Gastrocnemius medialis (tissue), 4 donors: ENCODE measurements around the gene WDR7. TPM values are rescaled to one million over a fixed set of nuclear protein-coding genes. Genes with fewer than 3 reads are reported as not detected.

Experiments used
- ATAC-seq, 2 donors: fragments of 150-250 bp; one replicate each; pipeline ENCODE4 v1.9.1; 2016
- DNase-seq, 2 donors: peaks; one replicate each; pipeline ENCODE4 v3.0.0-alpha.2; 2019
- H3K27ac ChIP-seq, 4 donors: fragments of 200-600 bp; sonication (generic); 1 replicate in 1 of 4; 2 replicates in 3 of 4; pipeline ENCODE4 v1.5.1; 2016 to 2018; ENCODE audit warnings: mild to moderate bottlenecking in 2 of 4, moderate library complexity in 1 of 4
- H3K27me3 ChIP-seq, 3 donors: fragments of 200-600 bp; sonication (generic) in 2 of 3; 1 replicate in 1 of 3; 2 replicates in 2 of 3; pipeline versions ENCODE4 v1.5.1 to v1.6.0; 2016 to 2019; ENCODE audit warnings: mild to moderate bottlenecking in 1 of 3, moderate library complexity in 1 of 3
- H3K36me3 ChIP-seq, 2 donors: fragments of 200-600 bp; sonication (generic) in 1 of 2; one replicate each; pipeline ENCODE4 v1.5.1; 2017 to 2018
- H3K4me1 ChIP-seq, 2 donors: fragments of 200-600 bp; sonication (generic) in 1 of 2; one replicate each; pipeline ENCODE4 v1.5.1; 2016 to 2017; ENCODE audit warnings: mild to moderate bottlenecking in 2 of 2
- H3K4me3 ChIP-seq, 4 donors: fragments of 200-600 bp; sonication (generic) in 3 of 4; 1 replicate in 1 of 4; 2 replicates in 3 of 4; pipeline ENCODE4 v1.5.1; 2016 to 2019; ENCODE audit warnings: mild to moderate bottlenecking in 2 of 4
- H3K9me3 ChIP-seq, 3 donors: fragments of 200-600 bp; sonication (generic) in 2 of 3; 1 replicate in 1 of 3; 2 replicates in 2 of 3; pipeline ENCODE4 v1.5.1; 2016 to 2019
- POLR2A ChIP-seq, 2 donors: fragments of 450-650 bp; IDR thresholded peaks; one replicate each; pipeline ENCODE4 v1.6.1; 2017; ENCODE audit warnings: antibody characterized with exemption in 2 of 2, mild to moderate bottlenecking in 2 of 2, moderate library complexity in 2 of 2
- in situ Hi-C, 4 donors: fragments of 200-750 bp; cut with MboI; loops; one replicate each; pipeline versions ENCODE4 v1.15.0 to v1.8.0; 2017; ENCODE audit warnings: low sequenced_read_pairs in 4 of 4
- intact Hi-C: fragments of 100-400 bp; cut with DNase I; formaldehyde crosslinking; loops from one replicate; pipeline ENCODE4 v1.15.1; 2023; ENCODE audit warnings: low total_unique reads
- total RNA-seq, 4 donors: library from RNA; depleted of rRNA; stranded (reverse); fragments of >200 nt; gene quantifications; one replicate each; pipeline versions ENCODE4 v1.1.0 to v1.2.3, GENCODE V29; 2016
- TF ChIP-seq, protein P1 (sequence below), 5 experiments: fragments of 450-650 bp in 3 of 5; fragments of 200-600 bp in 2 of 5; sonication (generic) in 2 of 5; IDR thresholded peaks in 4 of 5; conservative IDR thresholded peaks in 1 of 5; 1 replicate in 4 of 5; 2 replicates in 1 of 5; pipeline ENCODE4 v1.5.1; 2016 to 2019; ENCODE audit warnings: antibody characterized with exemption in 5 of 5, mild to moderate bottlenecking in 3 of 5, moderate library complexity in 3 of 5

Gene WDR7
- 10 to 100 TPM; 20.5 to 24.2 (median 21.8) TPM for total RNA-seq

- intact Hi-C loops (loop anchor here (1.0 kb wide), 1 partner anchor 13 kb away; the partner anchor contains the start of gene TXNL1), in situ Hi-C loops (no loop called here)
- H3K27me3 ChIP-seq = no peaks in the 10 kb centered on the region
- ATAC-seq (peak; percentile 98 to 99), DNase-seq (peak; percentile 93 to 98)
- H3K27ac ChIP-seq = peak within 1 kb of the TSS; percentile 85 to 95 (median 92)
- H3K4me3 ChIP-seq = peak within 1 kb of the TSS; percentile 71 to 97 (median 95)
- peaks cover 13 to 20% of the 10 kb centered on the region in 2 donors for H3K4me1 ChIP-seq
- no peaks in the 10 kb centered on the region for H3K9me3 ChIP-seq
- TF ChIP-seq POLR2A (IDR thresholded peaks at IDR 0.05) = peak; percentile 34 to 42
- TF ChIP-seq, protein P1, sequence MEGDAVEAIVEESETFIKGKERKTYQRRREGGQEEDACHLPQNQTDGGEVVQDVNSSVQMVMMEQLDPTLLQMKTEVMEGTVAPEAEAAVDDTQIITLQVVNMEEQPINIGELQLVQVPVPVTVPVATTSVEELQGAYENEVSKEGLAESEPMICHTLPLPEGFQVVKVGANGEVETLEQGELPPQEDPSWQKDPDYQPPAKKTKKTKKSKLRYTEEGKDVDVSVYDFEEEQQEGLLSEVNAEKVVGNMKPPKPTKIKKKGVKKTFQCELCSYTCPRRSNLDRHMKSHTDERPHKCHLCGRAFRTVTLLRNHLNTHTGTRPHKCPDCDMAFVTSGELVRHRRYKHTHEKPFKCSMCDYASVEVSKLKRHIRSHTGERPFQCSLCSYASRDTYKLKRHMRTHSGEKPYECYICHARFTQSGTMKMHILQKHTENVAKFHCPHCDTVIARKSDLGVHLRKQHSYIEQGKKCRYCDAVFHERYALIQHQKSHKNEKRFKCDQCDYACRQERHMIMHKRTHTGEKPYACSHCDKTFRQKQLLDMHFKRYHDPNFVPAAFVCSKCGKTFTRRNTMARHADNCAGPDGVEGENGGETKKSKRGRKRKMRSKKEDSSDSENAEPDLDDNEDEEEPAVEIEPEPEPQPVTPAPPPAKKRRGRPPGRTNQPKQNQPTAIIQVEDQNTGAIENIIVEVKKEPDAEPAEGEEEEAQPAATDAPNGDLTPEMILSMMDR (IDR thresholded peaks at IDR 0.05 in 4 of 5, conservative IDR thresholded peaks at IDR 0.05 in 1 of 5) = no peak
- H3K36me3 ChIP-seq = no peaks in the 10 kb centered on the region
These were observed at the start of gene WDR7 for GRCh38 chr18:56650944-56651770. WDR7 (plus strand) TSS chr18:56651359; CDS start chr18:56672516, 21,157 bp downstream.

DNA sequence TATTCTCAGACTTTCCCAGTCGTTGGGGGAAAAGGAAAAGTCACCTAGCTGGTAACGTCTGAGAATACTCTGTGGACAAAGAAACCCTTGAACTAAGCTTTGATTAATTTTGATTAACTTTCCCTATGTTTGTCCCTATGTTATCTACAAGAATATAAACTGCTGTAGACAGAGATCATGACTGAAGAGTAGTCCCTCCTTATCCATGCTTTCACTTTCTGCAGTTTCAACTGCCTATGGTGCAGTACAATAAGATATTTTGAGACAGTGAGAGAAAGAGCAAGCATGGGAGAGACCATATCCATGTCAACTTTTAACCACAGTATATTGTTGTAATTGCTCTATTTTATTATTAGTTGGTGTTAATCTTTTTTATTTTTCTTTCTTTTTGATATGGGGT lies 44.5 kb upstream of the WDR7 start:
- in situ Hi-C loops = no loop called here
- intact Hi-C loops = no loop called here
- no peak for TF ChIP-seq POLR2A (IDR thresholded peaks at IDR 0.05)
- TF ChIP-seq, protein P1 (IDR thresholded peaks at IDR 0.05 in 4 of 5, conservative IDR thresholded peaks at IDR 0.05 in 1 of 5) = no peak
- Histone ChIP-seq H3K36me3 (peaks cover 0 to 90% of the 10 kb centered on the region in 2 donors), H3K4me1 (no peaks in the 10 kb centered on the region), H3K27me3 (no peaks in the 10 kb centered on the region), H3K27ac (no peak overlapping the region), H3K9me3 (no peaks in the 10 kb centered on the region), H3K4me3 (no peak overlapping the region)
- no peak for ATAC-seq
- no peak for DNase-seq

- Histone ChIP-seq H3K36me3 (peaks cover 0 to 84% of the 10 kb centered on the region in 2 donors), H3K4me3 (no peak overlapping the region), H3K27me3 (no peaks in the 10 kb centered on the region), H3K9me3 (no peaks in the 10 kb centered on the region), H3K4me1 (no peaks in the 10 kb centered on the region), H3K27ac (no peak overlapping the region)
- intact Hi-C loops = no loop called here
- in situ Hi-C loops = no loop called here
- ATAC-seq = no peak
- no peak for DNase-seq
- no peak for TF ChIP-seq POLR2A (IDR thresholded peaks at IDR 0.05)
- TF ChIP-seq, protein P1 (IDR thresholded peaks at IDR 0.05 in 4 of 5, conservative IDR thresholded peaks at IDR 0.05 in 1 of 5) = no peak
These were observed 35.2 kb upstream of the WDR7 start for GRCh38 chr18:56615738-56616520.

- ATAC-seq = no peak
- no peaks in the 10 kb centered on the region for H3K9me3 ChIP-seq
- in situ Hi-C loops = no loop called here
These were observed 23.2 kb upstream of the WDR7 start for GRCh38 chr18:56627991-56628390.

More at GRCh38 chr18:56627991-56628390, 23.2 kb upstream of the WDR7 start:
- Histone ChIP-seq H3K27ac (no peak overlapping the region), H3K4me3 (no peak overlapping the region), H3K36me3 (peaks cover 0 to 35% of the 10 kb centered on the region in 2 donors), H3K27me3 (no peaks in the 10 kb centered on the region), H3K4me1 (peaks cover 8 to 20% of the 10 kb centered on the region in 2 donors)
- TF ChIP-seq POLR2A (IDR thresholded peaks at IDR 0.05) = no peak
- TF ChIP-seq, protein P1 (IDR thresholded peaks at IDR 0.05 in 4 of 5, conservative IDR thresholded peaks at IDR 0.05 in 1 of 5) = no peak
- intact Hi-C loops = no loop called here
- no peak for DNase-seq
